A549 treated with AZD2906 at 1 μM for 4 hours (cell line): ENCODE data around the gene RNASE12. TPM values are rescaled to one million over a fixed set of nuclear protein-coding genes. Genes with fewer than 3 reads are reported as not detected.

Experiments used
- total RNA-seq: library from RNA; stranded (reverse); fragments of 200-300 nt; extraction: Qiagen RNA extraction; gene quantifications from 5 replicates; pipeline ENCODE4 v1.2.3, GENCODE V29; 2022

Gene RNASE12, protein sequence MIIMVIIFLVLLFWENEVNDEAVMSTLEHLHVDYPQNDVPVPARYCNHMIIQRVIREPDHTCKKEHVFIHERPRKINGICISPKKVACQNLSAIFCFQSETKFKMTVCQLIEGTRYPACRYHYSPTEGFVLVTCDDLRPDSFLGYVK
- total RNA-seq, result not detected in 5 replicates

DNA sequence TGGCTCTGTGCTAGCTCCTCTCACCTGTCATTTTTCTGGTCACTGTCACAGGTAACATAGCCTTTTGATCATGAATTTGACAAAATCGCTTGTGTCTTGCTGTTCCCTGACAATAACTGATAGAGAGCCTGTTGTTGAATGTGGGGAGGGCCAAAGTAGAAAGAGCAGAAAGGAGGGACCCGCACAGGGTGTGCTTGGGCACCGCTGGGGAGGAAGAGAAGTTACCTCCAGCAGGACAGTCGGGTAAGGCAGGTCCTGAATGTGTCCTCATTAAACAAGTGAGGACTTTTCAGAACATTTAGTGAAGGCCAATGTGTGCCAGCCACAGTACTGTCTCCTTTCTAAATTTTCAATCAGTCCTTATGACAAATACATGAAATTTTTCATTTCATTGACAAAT is at the start of gene RNASE12:
Gene RNASE12, minus strand, starts transcription at position 142 of the 400 bp plus-strand sequence. CDS start 653 bp downstream, outside the sequence.

DNA sequence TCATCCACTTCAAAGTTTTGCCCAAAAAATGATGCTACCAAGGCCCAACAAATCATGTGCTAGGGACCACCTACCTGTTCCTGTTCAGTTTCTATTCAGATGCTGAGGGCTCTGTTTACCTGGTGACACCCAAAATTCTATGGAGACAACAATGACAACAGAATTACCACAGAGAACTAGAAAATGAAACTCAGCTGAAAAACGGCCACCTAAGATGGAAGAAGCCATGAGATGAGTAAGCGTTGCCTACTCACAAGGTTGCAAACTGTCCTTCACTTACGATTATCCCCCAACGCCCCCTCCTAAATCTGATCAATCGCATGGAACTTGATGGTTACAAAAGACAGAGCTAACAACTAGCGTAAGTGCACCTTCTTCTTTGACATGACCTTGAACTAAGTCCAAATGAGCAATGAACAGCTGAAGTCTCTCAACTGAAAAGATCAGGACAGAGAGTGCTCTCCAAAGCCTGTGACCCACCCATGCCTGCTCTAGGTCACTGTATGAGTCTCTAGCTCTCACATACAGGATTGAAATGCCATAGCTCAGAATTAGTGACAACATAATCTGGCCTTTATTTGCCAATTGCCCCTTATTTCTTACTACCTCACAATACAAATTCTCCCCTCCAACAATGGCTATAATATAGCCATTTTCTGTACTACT is 3.6 kb downstream of the RNASE12 start, which contains the start of gene RNASE11:
Gene RNASE11, minus strand, starts transcription at position 513 of the 666 bp plus-strand sequence.

DNA sequence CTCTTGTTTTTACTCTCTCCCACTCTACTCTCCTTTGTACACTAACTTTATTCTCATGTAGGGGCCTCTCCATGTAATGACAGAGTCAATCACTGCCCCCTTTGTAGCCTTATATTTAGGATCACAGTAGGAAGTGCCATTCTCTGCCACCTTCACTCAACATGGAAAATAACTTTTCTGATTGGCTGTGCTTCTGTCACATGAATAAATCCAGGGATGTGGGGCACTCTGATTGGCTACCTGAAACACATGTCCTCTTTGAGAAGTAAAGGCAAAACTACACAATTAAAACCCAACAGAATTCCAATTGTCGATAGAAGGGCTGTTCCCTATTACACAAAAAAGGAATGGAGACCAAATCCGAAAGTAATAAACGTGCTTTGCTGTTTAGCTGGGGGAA is 30.2 kb downstream of the RNASE12 start, which contains the start of gene RNASE9:
Gene RNASE9, minus strand, starts transcription at position 87 of the 400 bp plus-strand sequence.

Other genes starting within 250 kb of the RNASE12 start
- 17.3 to 21.2 TPM (median 18.9 TPM) in 5 replicates for gene PARP2, start 247.7 kb downstream of the RNASE12 start, total RNA-seq
- 8.7 to 9.7 TPM (median 9.3 TPM) in 5 replicates for gene TEP1, start 177.9 kb downstream of the RNASE12 start, total RNA-seq
- 0.01 to 0.03 TPM (median 0.02 TPM) in 4 of 5 replicates, not detected in the other for gene KLHL33, start 155.2 kb downstream of the RNASE12 start, total RNA-seq
- gene OSGEP, start 136.6 kb downstream of the RNASE12 start, total RNA-seq, result 23.5 to 26.9 TPM (median 24.8 TPM) in 5 replicates
- gene APEX1, start 136.2 kb downstream of the RNASE12 start, total RNA-seq, result 252 to 268 TPM (median 254 TPM) in 5 replicates
- gene PIP4P1, start 129.9 kb downstream of the RNASE12 start, total RNA-seq, result 26.9 to 38.5 TPM (median 31.7 TPM) in 5 replicates
- 130 to 158 TPM (median 135 TPM) in 5 replicates for gene PNP, start 122.0 kb downstream of the RNASE12 start, total RNA-seq
- 0.13 to 0.39 TPM (median 0.25 TPM) in 5 replicates for gene RNASE10, start 85.8 kb downstream of the RNASE12 start, total RNA-seq
- not detected in 5 replicates for gene RNASE9, start 30.3 kb downstream of the RNASE12 start, total RNA-seq
- gene RNASE11, start 3.4 kb downstream of the RNASE12 start, total RNA-seq, result not detected in 5 replicates
- not detected in 5 replicates for gene OR6S1, start 50.3 kb upstream of the RNASE12 start, total RNA-seq
- gene RNASE4, start 93.2 kb upstream of the RNASE12 start, total RNA-seq, result 4.6 to 9.5 TPM (median 8.4 TPM) in 5 replicates
- 10.0 to 12.2 TPM (median 11.2 TPM) in 5 replicates for gene ANG, start 97.4 kb upstream of the RNASE12 start, total RNA-seq
- gene EDDM3A, start 154.5 kb upstream of the RNASE12 start, total RNA-seq, result not detected in 5 replicates
- gene EDDM3B, start 177.0 kb upstream of the RNASE12 start, total RNA-seq, result not detected in 5 replicates
- gene RNASE6, start 189.9 kb upstream of the RNASE12 start, total RNA-seq, result not detected in 5 replicates
- gene RNASE1, start 211.5 kb upstream of the RNASE12 start, total RNA-seq, result 0.10 to 0.36 TPM (median 0.18 TPM) in 4 of 5 replicates, not detected in the other